GM21447 (cell line): ENCODE data around the gene COL6A2.
"Not testable (repeated sequence)": the region's sequence is repeated elsewhere in the genome, so short reads cannot be mapped to it uniquely, and the experiment has no call there.

Experiments used
- ATAC-seq: cut with Tn5 transposase; IDR thresholded peaks from one replicate; pipeline ENCODE4 v1.9.1; 2021; ENCODE audit not compliant: unreplicated experiment

COL6A2 gene

GRCh38 chr21:46168659-46169386 is 70.9 kb downstream of the COL6A2 start:
- no peak for ATAC-seq

- ATAC-seq, result not testable (repeated sequence)
Observed at GRCh38 chr21:46170436-46171193, 72.7 kb downstream of the COL6A2 start.

- no peak for ATAC-seq
Observed at GRCh38 chr21:46171585-46171984, 73.7 kb downstream of the COL6A2 start.

- ATAC-seq, result no peak
Observed at GRCh38 chr21:46171996-46172862, 74.3 kb downstream of the COL6A2 start.

GRCh38 chr21:46172863-46173528 is 75.1 kb downstream of the COL6A2 start:
- no peak for ATAC-seq

GRCh38 chr21:46173573-46173972 is 75.7 kb downstream of the COL6A2 start:
- no peak for ATAC-seq

GRCh38 chr21:46176443-46177129 is 78.7 kb downstream of the COL6A2 start:
- ATAC-seq, result not testable (repeated sequence)

- ATAC-seq, result no peak
Observed at GRCh38 chr21:46178961-46179360, 81.0 kb downstream of the COL6A2 start.
